H1 (cell line): ENCODE data around the gene MROH2B. TPM values are rescaled to one million over a fixed set of nuclear protein-coding genes. Genes with fewer than 3 reads are reported as not detected.

Experiments used
- CEBPB ChIP-seq: IDR thresholded peaks from 2 replicates; pipeline ENCODE4 v1.6.1; 2012; ENCODE audit warnings: low read depth, low read length
- polyA plus RNA-seq, 7 experiments: library from polyadenylated mRNA; depleted of rRNA in 3 of 7; stranded (reverse) in 5 of 7; unstranded in 2 of 7; fragments of >200 nt in 5 of 7; fragments of 200-250 nt in 2 of 7; gene quantifications; 1 replicate in 5 of 7; 2 replicates in 1 of 7; 4 replicates in 1 of 7; pipeline versions ENCODE4 v1.2.1 to v1.2.3, GENCODE V29; 2011 to 2013; ENCODE audit warnings: missing spikeins in 2 of 7, mixed read lengths in 2 of 7
- total RNA-seq: library from RNA; stranded (reverse); fragmentation: NEBNext Ultra II Directional; extraction: Animal tissue kit (Norgen Biotek cat#: 25700); gene quantifications from 2 replicates; pipeline ENCODE4 v1.2.1, GENCODE V29; 2021

Gene MROH2B
- total and polyA plus RNA-seq, 2 of the 8 experiments (the other 6 are each of a cell fraction or from before 2014, with no cell fraction given) = not detected

DNA sequence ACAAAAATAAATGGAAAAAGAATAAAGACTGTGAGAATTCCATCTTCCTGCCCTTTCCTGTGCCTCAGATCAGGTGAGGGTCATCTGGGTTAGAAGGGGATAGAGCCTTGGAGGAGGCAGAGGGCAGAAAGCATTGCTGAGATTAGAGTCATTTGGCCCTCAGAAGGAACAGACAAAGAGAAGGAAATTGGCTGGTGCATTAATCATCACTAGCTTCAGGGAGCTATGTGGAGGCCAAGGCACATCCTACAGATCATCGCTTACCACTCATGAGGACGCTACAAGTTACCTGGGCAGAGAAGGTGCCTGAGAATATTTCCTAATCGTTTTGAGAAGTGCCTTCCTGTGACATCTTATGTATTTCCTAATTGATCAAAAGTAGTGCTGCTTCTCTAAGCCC lies 87.4 kb downstream of the MROH2B start (continued):
- TF ChIP-seq CEBPB = no peak
